ENCODE results near the gene GLIS1. TPM values are rescaled to one million over a fixed set of nuclear protein-coding genes. Genes with fewer than 3 reads are reported as not detected.

The GLIS1 gene
- total RNA-seq, 2 donors from 2014 or later: 2.6 TPM; not detected in 1

DNA sequence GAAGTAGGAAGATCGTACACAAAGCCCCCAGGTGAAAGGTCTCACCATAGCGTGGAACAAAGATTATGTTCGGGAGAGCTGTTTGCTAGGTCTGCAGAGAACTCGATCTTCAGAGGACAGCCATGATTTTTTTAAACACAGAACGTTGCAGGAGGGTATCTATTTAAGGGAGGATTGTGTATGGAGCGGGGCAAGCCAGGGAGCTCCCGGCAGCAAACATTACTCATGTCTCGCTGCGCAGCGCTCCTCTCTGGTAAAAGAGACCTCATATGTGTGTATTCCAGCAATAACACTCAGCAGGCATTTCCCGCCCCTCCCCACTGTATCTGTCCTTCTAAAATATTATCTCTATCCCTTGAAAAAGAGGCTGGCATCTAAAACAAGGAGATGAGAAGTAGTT, 2.7 kb downstream of the GLIS1 start:
- Histone ChIP-seq H3K4me3 (no peak overlapping the region), H3K9me3 (no peaks in the 10 kb centered on the region), H3K27me3 (replicated peaks; ENCODE audit: insufficient read depth) (no peaks in the 10 kb centered on the region), H3K4me1 (ENCODE audit: control insufficient read depth in 1 of 2, low read depth in 2 of 2) (peaks cover 3 to 18% of the 10 kb centered on the region in 2 donors), H3K36me3 (no peaks in the 10 kb centered on the region), H3K27ac (no peak overlapping the region)
- TF ChIP-seq, protein P1, sequence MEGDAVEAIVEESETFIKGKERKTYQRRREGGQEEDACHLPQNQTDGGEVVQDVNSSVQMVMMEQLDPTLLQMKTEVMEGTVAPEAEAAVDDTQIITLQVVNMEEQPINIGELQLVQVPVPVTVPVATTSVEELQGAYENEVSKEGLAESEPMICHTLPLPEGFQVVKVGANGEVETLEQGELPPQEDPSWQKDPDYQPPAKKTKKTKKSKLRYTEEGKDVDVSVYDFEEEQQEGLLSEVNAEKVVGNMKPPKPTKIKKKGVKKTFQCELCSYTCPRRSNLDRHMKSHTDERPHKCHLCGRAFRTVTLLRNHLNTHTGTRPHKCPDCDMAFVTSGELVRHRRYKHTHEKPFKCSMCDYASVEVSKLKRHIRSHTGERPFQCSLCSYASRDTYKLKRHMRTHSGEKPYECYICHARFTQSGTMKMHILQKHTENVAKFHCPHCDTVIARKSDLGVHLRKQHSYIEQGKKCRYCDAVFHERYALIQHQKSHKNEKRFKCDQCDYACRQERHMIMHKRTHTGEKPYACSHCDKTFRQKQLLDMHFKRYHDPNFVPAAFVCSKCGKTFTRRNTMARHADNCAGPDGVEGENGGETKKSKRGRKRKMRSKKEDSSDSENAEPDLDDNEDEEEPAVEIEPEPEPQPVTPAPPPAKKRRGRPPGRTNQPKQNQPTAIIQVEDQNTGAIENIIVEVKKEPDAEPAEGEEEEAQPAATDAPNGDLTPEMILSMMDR (IDR thresholded peaks at IDR 0.05): no peak
- ATAC-seq (ENCODE audit: insufficient number of reproducible peaks, low FRiP score, low read depth) (no peak), DNase-seq (ENCODE audit: low spot score) (no peak)

DNA sequence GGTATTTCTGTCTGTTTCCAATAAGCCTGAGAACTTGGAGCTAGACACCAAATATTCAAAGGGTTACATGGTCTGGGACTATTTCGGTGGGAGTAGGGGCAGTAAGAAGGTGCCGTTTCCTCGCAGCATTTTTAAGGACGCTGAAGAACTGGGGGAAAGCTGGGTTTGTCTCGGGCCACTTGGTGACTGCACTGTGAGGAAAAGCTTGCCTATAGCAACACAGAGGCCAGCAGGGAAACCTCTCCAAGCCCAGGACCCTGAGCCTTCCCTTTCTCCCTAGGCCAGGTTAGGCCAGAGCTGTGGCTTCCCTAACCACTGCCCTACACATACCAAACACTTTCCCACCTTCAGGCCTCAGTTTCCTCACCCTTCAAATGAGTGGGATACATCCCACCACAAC, 3.3 kb downstream of the GLIS1 start:
- Histone ChIP-seq H3K4me3 (no peak overlapping the region), H3K36me3 (no peaks in the 10 kb centered on the region), H3K27me3 (replicated peaks; ENCODE audit: insufficient read depth) (no peaks in the 10 kb centered on the region), H3K27ac (no peak overlapping the region), H3K9me3 (no peaks in the 10 kb centered on the region), H3K4me1 (ENCODE audit: control insufficient read depth in 1 of 2, low read depth in 2 of 2) (peaks cover 3 to 18% of the 10 kb centered on the region in 2 donors)
- TF ChIP-seq, protein P1 (IDR thresholded peaks at IDR 0.05): no peak
- DNase-seq (ENCODE audit: low spot score) (no peak), ATAC-seq (ENCODE audit: insufficient number of reproducible peaks, low FRiP score, low read depth) (no peak)

DNA sequence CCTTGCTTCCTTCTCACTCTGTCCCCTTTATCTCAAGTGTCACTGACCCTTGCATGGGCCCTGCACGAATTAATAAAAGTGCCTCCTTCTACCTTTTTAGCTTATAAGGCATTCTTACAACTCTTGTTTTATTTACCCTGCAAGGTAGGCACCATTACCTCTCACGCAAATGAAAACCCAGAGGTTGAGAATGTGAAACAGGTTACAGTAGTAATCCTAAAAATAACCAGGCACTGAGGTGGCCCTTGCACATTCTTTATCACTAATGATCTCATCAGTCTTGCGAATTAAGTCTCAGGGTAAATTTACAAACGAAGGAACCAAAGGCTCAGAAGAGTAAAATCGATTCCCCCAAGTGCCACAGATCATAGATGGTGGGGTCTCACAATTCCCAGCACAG, 3.7 kb downstream of the GLIS1 start:
- Histone ChIP-seq H3K4me3 (no peak overlapping the region), H3K27ac (no peak overlapping the region), H3K27me3 (replicated peaks; ENCODE audit: insufficient read depth) (no peaks in the 10 kb centered on the region), H3K36me3 (no peaks in the 10 kb centered on the region), H3K9me3 (no peaks in the 10 kb centered on the region), H3K4me1 (ENCODE audit: control insufficient read depth in 1 of 2, low read depth in 2 of 2) (peaks cover 3 to 18% of the 10 kb centered on the region in 2 donors)
- ATAC-seq (ENCODE audit: insufficient number of reproducible peaks, low FRiP score, low read depth) (no peak), DNase-seq (ENCODE audit: low spot score) (no peak)
- TF ChIP-seq, protein P1 (IDR thresholded peaks at IDR 0.05): no peak

DNA sequence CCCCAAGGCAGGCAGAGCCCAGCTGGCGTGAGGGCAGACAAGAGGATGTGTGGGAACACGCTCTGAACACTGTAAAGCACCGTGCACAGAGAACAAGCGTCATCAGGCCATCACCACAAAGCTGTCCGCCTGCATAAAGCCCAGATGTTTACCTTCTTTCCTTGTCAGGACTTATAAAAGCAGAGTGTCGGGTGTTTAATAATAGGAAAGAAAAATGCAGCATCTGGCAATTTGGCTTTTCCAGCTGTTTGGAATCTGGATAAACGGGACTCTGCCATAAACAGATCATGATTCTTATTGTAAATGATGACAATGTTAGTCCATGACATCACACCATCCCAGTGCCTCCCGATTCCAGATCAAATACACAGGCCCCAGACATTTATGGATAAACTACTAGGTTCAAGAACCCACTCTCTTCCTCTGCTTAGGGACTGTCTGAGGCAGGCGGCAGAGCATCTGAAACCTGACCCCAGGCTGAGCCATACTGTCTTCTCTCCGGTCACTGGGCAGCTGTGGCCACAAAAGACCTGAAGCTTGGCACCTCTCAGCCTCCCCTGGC, 4.2 kb downstream of the GLIS1 start:
- Histone ChIP-seq H3K27me3 (replicated peaks; ENCODE audit: insufficient read depth) (no peaks in the 10 kb centered on the region), H3K9me3 (no peaks in the 10 kb centered on the region), H3K4me1 (ENCODE audit: control insufficient read depth in 1 of 2, low read depth in 2 of 2) (peaks cover 3 to 17% of the 10 kb centered on the region in 2 donors), H3K36me3 (no peaks in the 10 kb centered on the region), H3K4me3 (no peak overlapping the region), H3K27ac (no peak overlapping the region)
- DNase-seq (ENCODE audit: low spot score) (no peak), ATAC-seq (ENCODE audit: insufficient number of reproducible peaks, low FRiP score, low read depth) (no peak)
- TF ChIP-seq, protein P1 (IDR thresholded peaks at IDR 0.05): no peak

DNA sequence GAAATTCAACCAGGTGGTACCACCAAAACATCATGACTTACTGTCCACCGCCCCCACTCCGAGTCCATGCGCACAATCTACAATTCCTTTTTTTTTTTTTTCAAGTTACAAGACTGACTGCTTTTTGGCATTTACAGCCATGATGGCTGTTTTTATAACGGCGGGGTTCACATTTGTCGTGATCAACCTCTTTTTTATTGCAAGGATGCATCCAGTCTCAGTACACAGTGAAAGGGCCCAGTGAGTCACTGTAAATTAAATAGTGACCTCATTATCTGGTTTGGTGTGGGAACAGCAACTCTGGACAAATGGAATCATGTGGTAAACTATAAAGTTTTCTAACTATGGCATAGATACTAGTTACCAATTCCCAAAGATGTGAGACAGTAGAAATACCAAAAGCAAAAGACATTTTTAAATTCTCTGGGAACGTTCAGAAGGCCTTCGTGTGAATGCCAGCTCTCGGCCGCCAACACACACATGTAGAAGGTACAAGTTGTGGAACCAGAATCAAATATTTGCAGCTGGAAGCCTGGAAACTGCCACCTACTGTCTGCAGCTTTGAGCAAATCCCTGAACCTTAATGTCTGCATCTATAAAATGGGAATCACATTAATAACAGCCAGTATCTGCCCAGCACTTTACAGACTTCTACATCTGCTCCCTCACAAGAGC, 4.9 kb downstream of the GLIS1 start:
- no peak for ATAC-seq (ENCODE audit: insufficient number of reproducible peaks, low FRiP score, low read depth)
- H3K36me3 ChIP-seq: no peaks in the 10 kb centered on the region
- TF ChIP-seq, protein P1 (IDR thresholded peaks at IDR 0.05): no peak
- no peak overlapping the region for H3K4me3 ChIP-seq
- H3K27ac ChIP-seq: no peak overlapping the region
- peaks cover 3 to 12% of the 10 kb centered on the region in 2 donors for H3K4me1 ChIP-seq (ENCODE audit: control insufficient read depth in 1 of 2, low read depth in 2 of 2)
- no peaks in the 10 kb centered on the region for H3K27me3 ChIP-seq (replicated peaks; ENCODE audit: insufficient read depth)
- no peak for DNase-seq (ENCODE audit: low spot score)
- H3K9me3 ChIP-seq: no peaks in the 10 kb centered on the region

Data from thoracic aorta (tissue), 2 donors.